Pancreas (tissue), 10 donors: ENCODE results near the gene WNT3A. TPM values are rescaled to one million over a fixed set of nuclear protein-coding genes. Genes with fewer than 3 reads are reported as not detected.

Experiments used
- ATAC-seq, 4 donors: fragments of 200-7000 bp; cut with Tn5 transposase; one replicate each; pipeline versions ENCODE4 v1.8.0 to v1.9.1; 2020; ENCODE audit warnings: mild to moderate bottlenecking in 4 of 4, moderate library complexity in 4 of 4
- DNase-seq, 6 donors: peaks; one replicate each; pipeline ENCODE4 v3.0.0-alpha.2; 2020
- FAIRE-seq: peaks from 2 replicates; lab custom pipeline; 2012; peaks lifted over from hg19 to GRCh38; lab: Jason Lieb, UNC
- H3K27ac ChIP-seq, 4 donors: fragments of 200-600 bp; sonication (generic); 1 replicate in 3 of 4; 2 replicates in 1 of 4; pipeline versions ENCODE4 v1.5.0 to v1.8.0; 2020
- H3K27me3 ChIP-seq, 4 donors: fragments of 200-600 bp; one replicate each; pipeline ENCODE4 v1.8.0; 2021
- H3K36me3 ChIP-seq, 3 donors: fragments of 200-600 bp; sonication (generic) in 1 of 3; one replicate each; pipeline versions ENCODE4 v1.5.0 to v1.8.0; 2020 to 2021
- H3K4me1 ChIP-seq, 3 donors: fragments of 200-600 bp; one replicate each; pipeline ENCODE4 v1.8.0; 2021
- H3K4me3 ChIP-seq, 4 donors: fragments of 200-600 bp; sonication (generic) in 2 of 4; one replicate each; pipeline versions ENCODE4 v1.5.0 to v1.8.0; 2020 to 2021
- H3K9me3 ChIP-seq, 4 donors: fragments of 200-600 bp; one replicate each; pipeline ENCODE4 v1.8.0; 2021
- WGBS, 2 donors: extraction: QIAGEN DNeasy Blood & Tissue Kit; methylation state at CpG; one replicate each; pipeline ENCODE4 v1.1.7; 2013; 5-methylcytosine and 5-hydroxymethylcytosine counted together
- intact Hi-C, 3 donors: fragments of 100-400 bp; cut with DNase I; formaldehyde crosslinking; loops; one replicate each; pipeline versions ENCODE4 v1.11.1 to v1.14.2; 2022
- polyA plus RNA-seq, 2 donors: library from polyadenylated mRNA; stranded (reverse); fragments of 200-250 nt; gene quantifications; one replicate each; pipeline ENCODE4 v1.2.3, GENCODE V29; 2013
- total RNA-seq, 6 donors: library from RNA; stranded (reverse); fragmentation: NEBNext Ultra II Directional in 4 of 6; extraction: Animal tissue kit (Norgen Biotek cat#: 25700) in 4 of 6; gene quantifications; one replicate each; pipeline versions ENCODE4 v1.2.1 to v1.2.4, GENCODE V29; 2021 to 2023
- TF ChIP-seq, protein P1 (sequence below), 4 donors: fragments of 200-600 bp; sonication (generic) in 3 of 4; IDR thresholded peaks; one replicate each; pipeline versions ENCODE4 v1.5.0 to v1.8.0; 2021; ENCODE audit warnings: antibody characterized with exemption in 4 of 4
- donor health status: healthy with polysubstance abuse.
- donor health status: DM: no; HTN: no; CAD: no; lungs with moderate emphysema.
- donor health status: DM: no; HTN: no; CAD: no.
- donor health status: control.
- donor health status: control.
- donor health status: Bipolar disorder and iron deficiency.
- donor health status: DM: yes; HTN: yes; CAD: no.
- donor health status: DM: no; HTN: no; CAD: no.
- donor health status: DM: no; HTN: no; CAD: no.
- donor health status: DM: yes; HTN: yes; CAD: no.

Gene WNT3A
- total and polyA plus RNA-seq, 8 donors = 0.08 TPM; not detected in 7

- no peak for DNase-seq
- no peak for FAIRE-seq
Measured at GRCh38 chr1:228012555-228012954, 5.8 kb downstream of the WNT3A start.

GRCh38 chr1:228013131-228013934, 6.5 kb downstream of the WNT3A start:
- no peak overlapping the region for H3K27ac ChIP-seq
- H3K36me3 ChIP-seq = no peaks in the 10 kb centered on the region
- H3K27me3 ChIP-seq = peaks cover 0 to 3% (median 1%) of the 10 kb centered on the region in 4 donors
- intact Hi-C loops = no loop called here
- no peak overlapping the region for H3K4me3 ChIP-seq
- DNase-seq (peak in 2 of 6 donors; percentile 54 to 69), FAIRE-seq (no peak), ATAC-seq (peak in 1 of 4 donors; percentile 23)
- no peaks in the 10 kb centered on the region for H3K9me3 ChIP-seq
- 62 to 67% methylated on average over 24 of the region's 24 CpGs for WGBS, 2 donors
- H3K4me1 ChIP-seq = no peaks in the 10 kb centered on the region
- TF ChIP-seq, protein P1, sequence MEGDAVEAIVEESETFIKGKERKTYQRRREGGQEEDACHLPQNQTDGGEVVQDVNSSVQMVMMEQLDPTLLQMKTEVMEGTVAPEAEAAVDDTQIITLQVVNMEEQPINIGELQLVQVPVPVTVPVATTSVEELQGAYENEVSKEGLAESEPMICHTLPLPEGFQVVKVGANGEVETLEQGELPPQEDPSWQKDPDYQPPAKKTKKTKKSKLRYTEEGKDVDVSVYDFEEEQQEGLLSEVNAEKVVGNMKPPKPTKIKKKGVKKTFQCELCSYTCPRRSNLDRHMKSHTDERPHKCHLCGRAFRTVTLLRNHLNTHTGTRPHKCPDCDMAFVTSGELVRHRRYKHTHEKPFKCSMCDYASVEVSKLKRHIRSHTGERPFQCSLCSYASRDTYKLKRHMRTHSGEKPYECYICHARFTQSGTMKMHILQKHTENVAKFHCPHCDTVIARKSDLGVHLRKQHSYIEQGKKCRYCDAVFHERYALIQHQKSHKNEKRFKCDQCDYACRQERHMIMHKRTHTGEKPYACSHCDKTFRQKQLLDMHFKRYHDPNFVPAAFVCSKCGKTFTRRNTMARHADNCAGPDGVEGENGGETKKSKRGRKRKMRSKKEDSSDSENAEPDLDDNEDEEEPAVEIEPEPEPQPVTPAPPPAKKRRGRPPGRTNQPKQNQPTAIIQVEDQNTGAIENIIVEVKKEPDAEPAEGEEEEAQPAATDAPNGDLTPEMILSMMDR (IDR thresholded peaks at IDR 0.05) = no peak

More at GRCh38 chr1:228012555-228012954, 5.8 kb downstream of the WNT3A start:
- Histone ChIP-seq H3K4me1 (no peaks in the 10 kb centered on the region), H3K27ac (no peak overlapping the region), H3K27me3 (peaks cover 0 to 8% (median 2%) of the 10 kb centered on the region in 4 donors), H3K36me3 (no peaks in the 10 kb centered on the region), H3K4me3 (no peak overlapping the region), H3K9me3 (no peaks in the 10 kb centered on the region)
- intact Hi-C loops = no loop called here
- TF ChIP-seq, protein P1 (IDR thresholded peaks at IDR 0.05) = no peak
- ATAC-seq = no peak
- WGBS, 2 donors = 65 to 84% methylated on average over 5 of the region's 5 CpGs

GRCh38 chr1:228013935-228014930, 7.4 kb downstream of the WNT3A start:
- Histone ChIP-seq H3K4me3 (no peak overlapping the region), H3K36me3 (no peaks in the 10 kb centered on the region), H3K4me1 (no peaks in the 10 kb centered on the region), H3K27me3 (no peaks in the 10 kb centered on the region), H3K27ac (no peak overlapping the region), H3K9me3 (no peaks in the 10 kb centered on the region)
- FAIRE-seq (no peak), ATAC-seq (no peak), DNase-seq (peak in 1 of 6 donors; percentile 43)
- TF ChIP-seq, protein P1 (IDR thresholded peaks at IDR 0.05) = no peak
- intact Hi-C loops = no loop called here
- WGBS, 2 donors = 72 to 76% methylated on average over 21 of the region's 21 CpGs

- Histone ChIP-seq H3K9me3 (no peaks in the 10 kb centered on the region), H3K4me1 (no peaks in the 10 kb centered on the region), H3K36me3 (no peaks in the 10 kb centered on the region), H3K4me3 (no peak overlapping the region), H3K27ac (no peak overlapping the region), H3K27me3 (no peaks in the 10 kb centered on the region)
- no peak for ATAC-seq
- peak in 1 of 6 donors; percentile 36 for DNase-seq
- TF ChIP-seq, protein P1 (IDR thresholded peaks at IDR 0.05) = no peak
- WGBS, 2 donors = 69 to 70% methylated on average over 21 of the region's 21 CpGs
- FAIRE-seq = no peak
- intact Hi-C loops = no loop called here
Measured at GRCh38 chr1:228015276-228016180, 8.7 kb downstream of the WNT3A start.
